Measurements from ENCODE around the gene LEF1. TPM values are rescaled to one million over a fixed set of nuclear protein-coding genes. Genes with fewer than 3 reads are reported as not detected.

Gene LEF1
- total and polyA plus RNA-seq, 12 donors, result 0.22 to 4.6 (median 0.76) TPM; not detected in 1

- 68 to 73% methylated on average over 2 of the region's 2 CpGs for WGBS, 2 donors
- no peaks in the 10 kb centered on the region for H3K36me3 ChIP-seq
- H3K4me1 ChIP-seq, result peaks cover 0 to 9% (median 3%) of the 10 kb centered on the region in 9 donors
- DNase-seq, result no peak
- intact Hi-C loops (cut with DNase I), result no loop called here
- H3K27me3 ChIP-seq, result no peaks in the 10 kb centered on the region
- no peak for TF ChIP-seq CTCF (IDR thresholded peaks at IDR 0.05)
- no peak overlapping the region for H3K27ac ChIP-seq
- no peaks in the 10 kb centered on the region for H3K9me3 ChIP-seq
- no peak overlapping the region for H3K4me3 ChIP-seq
- ATAC-seq, result peak in 2 of 8 donors; percentile 51 to 76
These were observed 121.5 kb downstream of the LEF1 start for GRCh38 chr4:108047199-108047598.

GRCh38 chr4:108045687-108046024, 123.1 kb downstream of the LEF1 start:
- Histone ChIP-seq H3K27ac (no peak overlapping the region), H3K4me3 (no peak overlapping the region), H3K4me1 (peaks cover 0 to 9% (median 3%) of the 10 kb centered on the region in 9 donors), H3K36me3 (no peaks in the 10 kb centered on the region), H3K27me3 (no peaks in the 10 kb centered on the region), H3K9me3 (no peaks in the 10 kb centered on the region)
- no peak for TF ChIP-seq CTCF (IDR thresholded peaks at IDR 0.05)
- ATAC-seq, result peak in 6 of 8 donors; percentile 49 to 80 (median 65)
- WGBS, 2 donors, result 27 to 33% methylated on average over 3 of the region's 3 CpGs
- intact Hi-C loops (cut with DNase I), result no loop called here
- peak; percentile 28 to 47 for DNase-seq

- intact Hi-C loops (cut with DNase I), result no loop called here
- H3K4me1 ChIP-seq, result peaks cover 0 to 9% (median 3%) of the 10 kb centered on the region in 9 donors
- H3K27me3 ChIP-seq, result no peaks in the 10 kb centered on the region
- WGBS, 2 donors, result 84 to 87% methylated on average over 9 of the region's 9 CpGs
- H3K36me3 ChIP-seq, result no peaks in the 10 kb centered on the region
- ATAC-seq, result no peak
- no peak overlapping the region for H3K4me3 ChIP-seq
- no peak overlapping the region for H3K27ac ChIP-seq
- no peak for DNase-seq
- TF ChIP-seq CTCF (IDR thresholded peaks at IDR 0.05), result no peak
- no peaks in the 10 kb centered on the region for H3K9me3 ChIP-seq
These were observed 123.6 kb downstream of the LEF1 start for GRCh38 chr4:108044951-108045686.

- ATAC-seq, result peak in 1 of 8 donors; percentile 12
- no peak for DNase-seq
- Histone ChIP-seq H3K27ac (no peak overlapping the region), H3K4me1 (peaks cover 0 to 9% (median 0%) of the 10 kb centered on the region in 9 donors), H3K36me3 (no peaks in the 10 kb centered on the region), H3K9me3 (no peaks in the 10 kb centered on the region), H3K27me3 (no peaks in the 10 kb centered on the region), H3K4me3 (no peak overlapping the region)
- TF ChIP-seq CTCF (IDR thresholded peaks at IDR 0.05), result no peak
- WGBS, 2 donors, result 76 to 87% methylated on average over 5 of the region's 5 CpGs
- intact Hi-C loops (cut with DNase I), result no loop called here
These were observed 125.2 kb downstream of the LEF1 start for GRCh38 chr4:108043526-108043925.

All from heart right ventricle (tissue), 16 donors.